GM19438 (cell line): ENCODE data around the gene KXD1.
A peak's percentile ranks its signal among the peaks of the same experiment; 100 is the strongest.
"Not testable (repeated sequence)": the region's sequence is repeated elsewhere in the genome, so short reads cannot be mapped to it uniquely, and the experiment has no call there.

ENCODE experiments used
- ATAC-seq: cut with Tn5 transposase; IDR thresholded peaks from one replicate; pipeline ENCODE4 v1.9.1; 2021; ENCODE audit warnings: low read depth; ENCODE audit not compliant: unreplicated experiment

Gene KXD1

DNA sequence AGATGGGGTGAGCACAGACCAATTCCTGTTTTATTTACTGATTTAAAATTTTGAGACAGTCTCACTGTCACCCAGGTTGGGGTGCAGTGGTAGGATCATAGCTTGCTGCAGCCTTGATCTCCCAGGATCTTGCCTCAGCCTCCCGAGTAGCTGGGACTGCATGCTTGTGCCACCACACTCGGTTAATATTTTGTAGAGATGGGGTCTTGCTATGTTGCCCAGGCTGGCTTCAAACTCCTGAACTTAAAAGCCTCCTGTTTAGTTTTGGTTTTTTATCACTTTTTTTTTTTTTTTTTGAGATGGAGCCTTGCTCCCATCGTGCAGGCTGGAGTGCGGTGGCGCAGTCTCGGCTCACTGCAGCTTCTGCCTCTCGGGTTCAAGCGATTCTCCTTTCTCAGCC is 18.7 kb downstream of the KXD1 start:
- no peak for ATAC-seq

DNA sequence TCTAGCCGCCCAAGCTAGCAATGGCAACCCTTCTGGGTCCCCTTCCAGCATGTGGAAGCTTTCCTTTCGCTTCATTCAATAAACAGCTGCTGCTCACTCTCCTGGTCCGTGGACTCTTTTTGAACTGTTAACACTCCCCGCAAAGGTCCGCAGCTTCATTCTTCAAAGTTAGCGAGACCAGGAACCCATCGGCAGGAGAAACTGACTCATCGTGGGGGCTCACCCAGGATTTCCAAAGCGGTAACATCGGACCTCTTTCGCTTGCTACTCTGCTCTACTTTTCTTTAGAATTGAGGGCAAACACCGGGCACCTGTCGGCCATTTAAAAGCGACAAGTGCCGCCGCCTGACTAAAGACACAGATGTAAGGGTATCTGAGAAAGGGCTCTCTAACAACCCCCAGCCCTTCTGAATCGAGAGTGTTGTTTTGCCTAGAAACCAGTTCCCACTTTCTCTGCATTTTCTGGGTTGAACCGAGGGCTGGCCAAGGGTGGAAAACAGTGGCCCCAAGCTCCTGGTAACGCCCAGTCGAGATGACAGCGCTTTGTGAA is 19.8 kb downstream of the KXD1 start:
- no peak for ATAC-seq

DNA sequence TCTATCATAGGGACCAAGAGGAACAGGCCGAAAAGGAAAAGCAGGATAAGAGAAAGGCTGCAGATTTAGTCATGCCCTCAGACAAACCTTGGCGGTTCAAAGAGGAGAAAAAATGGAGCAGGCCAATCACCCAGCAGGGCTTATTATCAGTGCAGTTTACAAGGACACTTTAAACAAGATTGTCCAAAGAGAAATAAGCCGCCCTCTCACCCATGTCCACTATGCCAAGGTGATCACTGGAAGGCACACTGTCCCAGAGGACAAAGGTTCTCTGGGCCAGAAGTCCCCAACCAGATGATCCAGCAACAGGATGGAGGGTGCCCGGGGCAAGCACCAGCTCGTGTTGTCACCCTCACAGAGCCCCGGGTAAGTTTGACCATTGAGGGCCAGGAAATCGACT is 22.6 kb downstream of the KXD1 start:
- no peak for ATAC-seq

DNA sequence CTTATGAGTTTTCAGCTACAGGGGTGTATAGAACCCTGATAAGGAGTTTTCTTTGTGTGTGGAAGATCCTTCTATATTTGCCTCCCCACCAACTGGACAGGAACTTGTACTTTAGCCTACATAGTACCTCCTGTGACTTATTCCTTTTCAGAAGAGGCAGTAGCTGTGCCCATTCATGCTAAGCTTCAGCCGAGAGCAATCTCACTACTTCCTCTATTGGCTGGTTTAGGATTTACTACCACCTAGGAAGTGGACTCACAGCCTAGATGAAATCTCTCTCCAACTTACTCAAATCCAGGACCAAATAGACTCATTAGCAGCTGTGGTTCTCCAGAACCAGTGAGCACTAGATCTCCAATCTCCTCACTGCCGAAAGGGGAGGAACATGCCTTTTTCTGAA is 28.6 kb downstream of the KXD1 start:
- ATAC-seq, result no peak

DNA sequence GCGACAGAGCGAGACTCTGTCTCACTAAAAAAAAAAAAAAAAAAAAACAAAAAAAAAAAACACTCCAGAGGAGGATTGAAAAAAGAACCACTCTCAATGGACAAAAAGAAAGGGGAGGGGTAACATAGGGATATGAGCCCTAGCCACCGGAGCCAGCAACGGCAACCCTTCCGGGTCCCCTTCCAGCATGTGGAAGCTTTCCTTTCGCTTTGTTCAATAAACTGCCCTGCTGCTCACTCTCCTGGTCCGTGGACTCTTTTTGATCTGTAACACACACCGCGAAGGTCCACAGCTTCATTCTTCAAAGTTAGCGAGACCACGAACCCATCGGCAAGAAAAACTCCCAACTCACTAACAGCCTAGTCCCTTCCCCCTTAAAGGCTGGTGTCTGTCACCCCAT is 29.9 kb downstream of the KXD1 start:
- no peak for ATAC-seq

DNA sequence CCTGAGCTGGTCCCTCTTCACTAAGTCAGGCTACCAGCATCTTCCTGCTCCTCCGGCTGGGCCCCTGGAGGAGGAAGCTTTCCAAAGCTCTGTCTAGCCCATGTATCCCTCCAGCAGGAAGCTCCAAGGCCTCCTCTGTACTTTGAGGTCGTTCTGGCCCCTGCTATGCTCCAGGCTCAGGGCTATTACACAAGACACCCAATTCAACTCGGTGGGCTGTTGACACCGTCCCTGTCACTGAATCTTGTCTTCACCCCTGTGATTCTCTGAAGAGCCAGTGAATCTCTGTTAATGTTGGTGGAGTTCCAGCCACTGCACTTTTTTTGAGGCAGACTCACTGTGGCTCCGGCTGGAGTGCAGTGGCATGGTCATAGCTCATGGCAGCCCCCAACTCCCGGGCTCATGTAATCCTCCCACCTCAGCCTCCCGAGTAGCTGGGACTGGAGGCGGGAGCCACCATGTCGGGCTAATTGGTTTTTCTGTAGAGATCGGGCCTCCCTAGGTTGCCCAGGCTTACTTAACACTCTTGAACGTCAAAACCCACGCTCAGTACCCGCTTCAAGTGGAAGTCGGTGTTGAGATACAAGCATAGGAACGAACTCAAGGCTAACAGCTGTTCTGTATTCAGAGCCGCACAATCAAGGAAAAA is 30.4 kb downstream of the KXD1 start:
- ATAC-seq, result no peak

DNA sequence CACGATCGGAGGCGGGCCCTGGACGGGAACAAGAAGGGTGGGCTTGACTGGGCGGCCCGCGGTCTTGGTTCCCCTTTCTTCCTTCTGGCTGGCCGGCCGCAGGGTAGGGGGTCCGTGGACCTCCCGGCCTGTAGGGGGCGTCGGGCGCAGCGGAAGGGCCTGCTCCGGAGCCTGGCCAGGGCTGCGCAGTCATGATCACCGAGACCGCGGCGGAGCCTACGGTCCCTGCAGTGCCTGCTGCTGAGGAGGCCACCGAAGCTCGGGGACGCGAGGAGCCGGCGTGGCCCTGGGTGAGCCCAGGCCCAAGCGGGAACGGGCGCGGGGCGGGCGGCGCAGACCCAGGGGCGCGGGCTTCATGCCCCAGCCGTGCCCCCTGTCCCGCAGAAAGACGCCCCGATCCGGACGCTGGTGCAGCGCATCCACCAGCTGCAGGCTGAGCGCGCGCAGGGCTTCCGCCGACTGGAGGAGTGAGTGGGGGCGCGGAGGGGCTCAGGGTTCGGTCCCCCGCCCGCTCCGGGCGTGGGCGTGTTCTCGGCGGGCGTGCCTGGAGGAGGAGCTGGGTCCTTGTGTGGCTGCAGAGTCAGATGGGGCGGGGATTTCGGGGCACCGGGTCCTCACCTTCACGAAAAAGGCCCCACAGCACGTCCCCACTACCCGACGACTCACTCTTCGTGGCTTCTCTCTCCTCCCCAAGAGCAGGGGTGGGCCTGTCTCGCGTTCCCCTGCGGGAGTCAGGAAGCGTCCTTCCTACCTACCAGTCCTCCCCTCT is 31.1 kb downstream of the KXD1 start, which contains the start of gene REX1BD:
Gene REX1BD, plus strand, starts transcription at position 188 of the 769 bp plus-strand sequence. Its CDS starts 4 bp downstream, at position 192.
- peak; percentile 70 for ATAC-seq

DNA sequence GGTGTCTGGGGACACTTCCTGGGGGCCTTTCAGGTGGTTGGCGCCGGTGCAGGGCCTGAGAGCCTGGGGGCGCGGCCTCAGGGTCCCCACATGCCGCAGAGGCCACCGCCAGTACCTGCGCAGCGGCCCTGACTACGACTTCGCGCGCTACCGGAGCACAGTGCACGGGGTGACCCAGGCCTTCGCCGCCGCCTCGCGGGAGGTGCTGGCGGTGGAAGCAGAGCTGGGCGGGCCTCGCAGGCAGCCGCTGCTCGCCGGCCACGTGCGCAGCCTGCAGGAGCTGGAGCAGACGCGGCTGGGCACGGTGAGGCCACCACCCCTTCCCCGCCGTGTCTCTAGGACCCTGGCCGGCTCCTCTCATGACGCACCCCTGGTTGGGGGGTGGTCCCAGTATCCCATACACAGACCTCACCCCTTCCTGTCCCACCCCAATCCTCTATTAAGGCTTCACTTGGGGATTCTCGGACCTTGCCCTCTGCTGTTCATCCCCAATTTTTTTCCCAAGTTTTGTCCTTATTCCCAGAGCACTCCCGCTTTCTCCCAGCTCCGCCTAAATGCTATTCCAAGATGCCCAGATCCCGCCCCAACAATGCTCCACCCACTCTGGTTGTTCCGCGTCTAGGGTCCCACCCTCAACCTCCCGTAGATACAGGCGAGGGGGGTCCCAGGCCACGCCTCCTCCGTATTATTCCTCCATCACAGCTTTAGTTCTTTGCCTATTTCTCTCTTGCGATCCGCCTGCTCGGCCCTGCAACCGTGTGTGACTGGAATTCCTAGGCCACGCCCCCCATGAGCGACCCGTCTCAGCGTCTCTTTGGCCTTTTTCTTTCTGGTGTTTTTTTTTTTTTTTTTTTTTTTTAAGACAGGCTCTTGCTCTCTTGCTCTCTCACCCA is 32.0 kb downstream of the KXD1 start:
- ATAC-seq, result peak; percentile 25

DNA sequence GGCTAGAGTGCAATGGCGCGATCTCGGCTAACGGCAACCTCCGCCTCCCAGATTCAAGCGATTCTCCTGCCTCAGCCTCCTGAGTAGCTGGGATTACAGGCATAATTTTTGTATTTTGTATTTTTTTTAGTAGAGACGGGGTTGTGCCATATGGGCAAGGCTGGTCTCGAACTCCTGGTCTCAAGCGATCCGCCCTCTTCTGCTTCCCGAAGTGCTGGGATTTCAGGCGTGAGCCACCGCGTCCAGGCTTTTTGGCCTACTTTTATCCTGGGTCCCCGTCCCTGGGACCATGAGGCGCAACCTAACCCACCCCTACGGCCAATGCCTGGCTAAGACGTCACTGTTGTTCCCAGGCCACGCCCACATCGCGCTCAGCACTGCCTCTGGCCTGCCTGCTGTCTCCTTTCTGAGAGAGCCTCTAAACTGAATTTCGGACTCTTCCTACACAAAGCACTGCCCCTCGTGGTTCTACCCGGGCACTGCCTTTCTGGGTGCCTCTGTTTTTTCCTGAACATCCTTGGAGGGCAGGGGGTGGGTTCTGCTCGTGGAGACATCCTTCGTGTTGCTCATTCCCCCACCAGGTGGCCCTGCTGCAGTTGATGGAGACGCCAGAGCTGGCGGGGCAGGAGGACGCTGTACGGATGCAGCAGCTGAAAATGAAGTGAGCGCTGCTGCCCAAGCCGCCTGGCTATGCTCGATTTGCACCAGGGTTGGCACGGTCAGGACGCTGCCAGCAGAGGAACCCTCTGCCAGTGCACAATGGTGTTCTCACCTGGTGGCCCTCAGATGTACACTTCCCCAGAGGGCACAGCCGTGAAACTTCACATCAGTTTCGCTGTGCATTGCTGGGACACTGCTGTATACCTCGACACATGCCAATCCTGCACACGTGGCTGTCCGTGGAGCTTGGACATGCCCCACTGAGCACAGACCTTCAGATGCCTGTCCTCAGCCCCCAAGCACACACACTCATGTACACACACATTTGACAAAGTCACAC is 32.9 kb downstream of the KXD1 start:
- ATAC-seq, result no peak

DNA sequence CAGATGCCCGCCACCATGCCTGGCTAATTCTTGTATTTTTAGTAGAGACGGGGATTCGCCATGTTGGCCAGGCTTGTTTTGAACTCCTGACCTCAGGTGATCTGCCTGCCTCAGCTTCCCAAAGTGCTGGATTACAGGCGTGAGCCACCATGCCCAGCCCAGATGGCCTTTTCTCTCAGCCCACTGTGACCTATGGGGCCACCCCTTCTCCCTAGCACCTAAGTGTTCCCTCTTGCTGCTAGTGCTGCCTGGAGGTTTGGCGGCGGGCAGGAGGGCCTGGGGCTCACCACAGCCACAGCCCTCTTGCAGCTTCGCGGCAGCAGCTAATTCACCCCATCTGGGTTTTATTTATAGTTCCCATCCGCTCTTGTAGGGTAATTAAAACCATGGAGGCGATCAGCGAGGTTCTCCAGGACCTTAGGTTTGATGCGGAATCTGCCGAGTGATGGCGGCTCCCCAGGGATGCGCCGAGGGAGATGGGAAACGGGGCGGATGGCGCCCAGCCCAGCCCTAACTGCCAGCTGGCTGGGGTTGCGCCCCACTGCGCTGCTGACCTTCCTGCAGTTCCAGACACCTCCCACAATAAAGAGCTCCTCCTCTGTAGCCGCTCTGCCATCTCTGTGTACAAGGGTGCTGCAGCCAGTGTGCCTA is 34.2 kb downstream of the KXD1 start:
- no peak for ATAC-seq

DNA sequence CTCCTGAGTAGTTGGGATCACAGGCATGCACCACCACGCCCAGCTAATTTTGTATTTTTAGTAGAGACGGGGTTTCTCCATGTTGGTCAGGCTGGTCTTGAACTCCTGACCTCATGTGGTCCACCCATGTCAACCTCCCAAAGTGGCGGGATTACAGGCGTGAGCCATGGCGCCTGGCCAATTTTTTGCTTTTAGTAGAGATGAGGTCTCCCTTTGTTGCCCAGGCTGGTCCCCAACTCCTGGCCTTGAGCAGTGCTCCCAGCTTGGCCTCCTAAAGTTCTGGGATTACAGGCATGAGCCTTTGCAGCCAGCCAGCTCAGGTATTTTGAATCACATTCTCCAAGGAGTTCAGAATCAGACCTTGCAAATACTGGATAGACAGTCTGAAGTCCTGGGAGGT is 35.1 kb downstream of the KXD1 start:
- ATAC-seq, result not testable (repeated sequence)

DNA sequence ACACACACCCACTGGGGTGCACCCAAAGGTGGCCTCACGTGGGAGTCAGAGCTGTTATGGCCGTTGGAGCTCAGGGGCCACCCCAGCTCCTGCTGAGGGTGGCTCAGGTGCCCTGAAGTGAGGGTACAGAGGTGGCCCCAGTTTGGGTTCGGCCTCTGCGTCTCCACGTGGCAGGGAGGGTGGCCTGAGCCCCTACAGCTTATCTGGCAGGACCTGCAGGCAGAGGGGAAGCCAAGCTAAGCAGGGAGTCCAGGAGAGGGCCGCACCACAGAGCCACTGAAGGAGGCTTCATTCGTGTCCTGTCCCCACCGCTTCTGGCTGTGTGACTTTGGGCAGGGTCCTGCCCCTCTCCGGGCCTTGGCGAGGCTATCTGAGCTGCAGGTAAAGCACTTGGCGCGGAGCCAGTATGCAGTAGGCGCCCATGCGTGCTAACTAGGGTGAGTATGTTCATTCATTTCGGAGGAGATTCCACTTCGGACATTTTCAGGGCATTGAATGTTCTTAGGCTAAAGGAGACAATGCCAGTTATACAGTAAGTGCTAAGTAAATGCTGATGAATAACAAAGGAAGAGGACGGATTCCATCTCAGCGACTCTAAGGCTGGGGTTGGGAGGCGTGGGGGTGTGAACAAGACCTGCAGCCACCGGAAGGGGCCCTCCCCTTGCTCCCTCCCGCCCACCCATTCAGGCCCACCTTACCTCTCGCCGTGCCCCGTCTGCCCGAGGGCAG is 35.9 kb downstream of the KXD1 start:
- no peak for ATAC-seq

DNA sequence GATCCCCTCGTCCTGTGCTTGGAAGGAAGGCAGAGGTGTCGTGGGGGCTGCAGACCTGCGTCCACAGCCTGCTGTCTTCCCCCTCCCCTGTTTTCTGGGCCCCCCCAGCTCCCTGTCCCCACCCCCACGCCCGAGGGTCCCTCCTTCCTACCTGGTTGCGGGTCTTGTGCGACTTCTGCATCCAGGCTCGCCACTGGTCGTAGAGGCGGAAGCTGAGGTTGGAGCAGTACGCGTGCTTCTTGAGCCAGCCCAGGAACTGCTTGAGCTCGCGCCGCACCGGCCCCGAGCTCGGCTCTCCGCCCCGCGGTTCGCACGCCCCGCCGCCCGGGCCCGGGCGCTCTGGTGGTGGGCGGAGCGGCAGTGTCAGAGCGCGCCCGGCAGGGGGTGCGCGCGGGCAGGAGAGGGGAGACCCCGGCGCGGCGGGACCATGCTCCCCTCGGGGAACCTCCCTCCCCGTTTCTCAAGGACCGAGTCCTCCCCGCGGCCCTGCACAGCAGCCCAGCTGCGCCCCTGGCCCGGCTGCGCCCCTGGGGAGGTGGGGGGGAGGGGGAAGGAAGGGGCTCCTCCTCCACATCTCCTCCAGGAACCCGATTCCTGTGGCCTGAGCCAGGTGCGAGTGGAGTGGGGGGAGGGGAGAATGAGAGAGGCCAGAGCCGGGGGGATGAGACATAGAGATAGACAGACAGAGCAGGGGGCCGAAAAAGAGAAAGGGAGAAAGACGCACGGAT is 36.6 kb downstream of the KXD1 start:
- no peak for ATAC-seq

DNA sequence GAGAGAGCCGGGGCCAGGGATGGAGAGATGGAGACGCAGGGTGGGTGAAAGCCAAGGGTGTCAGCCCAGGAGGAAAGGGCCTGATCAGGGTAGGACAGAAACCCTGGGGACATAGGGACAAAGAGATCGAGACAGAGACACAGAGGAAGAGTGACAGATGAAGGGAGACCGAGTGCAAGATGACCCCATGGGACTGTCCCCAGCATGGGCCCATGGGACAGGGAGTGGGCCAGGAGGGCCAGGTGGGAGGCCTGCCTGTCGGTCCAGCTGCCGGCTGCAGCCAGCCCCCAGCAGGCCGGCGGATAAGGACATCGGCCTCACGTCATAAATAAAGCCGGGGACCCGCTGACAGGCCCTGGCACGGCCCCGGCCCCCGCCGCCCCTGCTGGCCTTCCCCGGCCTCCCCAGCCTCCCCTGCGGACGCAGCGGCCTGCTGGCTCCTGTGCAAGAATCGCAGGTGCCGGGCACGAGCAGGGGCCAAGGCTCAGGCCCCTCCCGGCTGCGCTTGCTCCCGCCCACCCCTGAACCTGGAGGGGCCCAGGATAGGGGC is 37.2 kb downstream of the KXD1 start:
- ATAC-seq, result no peak

DNA sequence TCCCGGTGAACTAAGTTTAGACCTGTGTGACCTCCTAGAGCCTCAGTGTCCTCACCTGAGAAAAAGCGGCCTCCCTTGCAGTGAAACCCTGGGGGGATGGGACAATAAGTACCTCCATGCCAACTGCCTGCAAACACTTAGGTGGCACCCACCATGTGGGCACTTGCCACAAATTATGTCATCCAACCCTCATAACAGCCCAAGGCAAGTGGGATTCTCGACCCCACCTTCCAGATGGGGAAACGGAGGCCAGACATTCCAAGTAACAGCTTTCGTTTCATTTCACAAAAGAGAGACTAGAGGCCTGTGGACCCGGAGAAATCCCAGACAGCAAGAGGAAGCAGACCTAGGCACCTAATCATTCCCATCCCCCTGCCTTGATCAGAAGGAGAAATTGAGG is 37.8 kb downstream of the KXD1 start:
- ATAC-seq, result no peak

DNA sequence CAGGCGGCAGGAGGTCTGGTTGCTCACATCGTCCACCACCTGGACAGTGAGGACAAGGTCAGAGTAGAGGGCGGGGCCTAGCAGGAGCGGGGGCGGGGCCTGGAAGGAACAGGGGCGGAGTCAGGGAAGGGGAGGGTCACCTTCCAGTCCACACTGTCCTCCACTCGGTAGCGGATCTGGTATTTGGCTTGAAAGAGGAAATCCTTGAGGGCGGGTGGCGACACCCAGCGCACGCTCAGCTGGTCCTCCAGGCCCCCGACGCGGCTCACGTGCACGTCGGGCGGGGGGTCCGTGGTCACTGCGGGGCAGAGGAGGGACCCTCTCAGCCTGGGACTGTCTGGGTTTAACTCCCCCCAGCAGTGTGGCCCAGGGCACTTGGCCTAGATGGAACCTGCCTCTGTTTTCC is 39.1 kb downstream of the KXD1 start:
- no peak for ATAC-seq

DNA sequence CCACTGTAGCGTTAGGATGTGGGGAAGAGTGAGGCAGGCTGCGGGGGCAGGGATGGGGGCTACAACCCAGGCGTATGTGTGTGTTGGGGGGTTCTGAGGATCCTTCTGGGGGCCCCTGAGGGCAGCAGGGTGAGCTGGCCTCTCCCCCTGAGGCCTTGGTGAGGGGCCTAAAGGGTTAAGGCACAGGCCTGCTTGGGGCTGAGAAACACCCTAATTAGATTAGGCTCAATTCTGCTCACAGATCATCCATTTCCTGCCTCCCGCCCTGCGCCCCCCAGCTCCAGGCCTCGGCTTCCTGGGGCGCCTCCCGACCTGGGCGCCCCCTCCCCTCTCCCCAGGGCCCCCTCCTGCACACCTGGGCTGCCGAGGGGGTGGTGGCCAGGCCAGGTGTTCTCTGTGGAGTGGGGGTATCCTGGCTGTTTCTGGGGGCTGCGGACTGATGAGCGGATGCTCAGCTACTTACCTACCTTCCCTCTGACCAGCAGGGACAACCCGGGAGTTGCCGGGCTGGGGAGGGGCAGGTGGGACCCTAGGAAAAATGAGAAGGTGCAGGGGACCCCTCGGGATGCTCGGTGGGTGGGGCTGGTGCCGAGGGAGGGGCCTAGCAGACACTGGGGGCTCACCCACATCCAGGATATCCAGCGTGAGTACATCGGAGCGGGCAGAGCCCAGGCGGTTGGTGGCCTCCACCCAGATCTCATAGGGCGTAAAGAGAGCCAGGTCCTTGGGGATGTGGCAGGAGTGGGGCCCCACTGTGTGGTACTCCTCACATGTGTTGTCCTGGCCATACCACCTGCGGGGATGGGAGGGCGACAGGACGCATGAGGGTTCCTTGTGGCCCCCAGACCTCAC is 40.4 kb downstream of the KXD1 start:
- ATAC-seq, result no peak
